HCT116 (cell line): ENCODE data around the gene RHOXF2B. TPM values are rescaled to one million over a fixed set of nuclear protein-coding genes. Genes with fewer than 3 reads are reported as not detected.

ENCODE experiments used
- ATAC-seq: fragments of 200-7000 bp; cut with Tn5 transposase; 2 replicates; pipeline ENCODE4 v1.9.1; 2020; ENCODE audit warnings: mild to moderate bottlenecking, moderate library complexity
- BruUV-seq: library from RNA; stranded (reverse); fragments of 400-500 nt; replicated peaks from 2 replicates; lab custom pipeline; 2021; lab: Mats Ljungman, UMichigan
- CTCF ChIA-PET: fragments of 300-600 bp; sonication (Branson Sonifier 250); formaldehyde crosslinking; loops from one replicate; lab custom pipeline; 2021; ENCODE audit warnings: antibody characterized with exemption; lab: Charles Lee
- POLR2A ChIA-PET: fragments of 300-600, 350-600 bp; sonication (Branson Sonifier 250); formaldehyde crosslinking; loops from one replicate; lab custom pipeline; 2021; ENCODE audit warnings: antibody characterized with exemption; lab: Charles Lee
- RAD21 ChIA-PET, 2 experiments: fragments of 300-600 bp; sonication (Branson Sonifier 250); formaldehyde crosslinking; loops; one replicate each; lab custom pipeline; 2023; ENCODE audit warnings: low total read pairs in 2 of 2; ENCODE audit not compliant: uncharacterized antibody in 2 of 2, unreplicated experiment in 2 of 2, low non-redundant PET in 1 of 2; lab: Charles Lee
- DNase-seq: peaks from one replicate; pipeline ENCODE4 v3.0.0-alpha.2; 2010; ENCODE audit warnings: low read depth, low spot score
- H2AFZ ChIP-seq: fragments of 200-600 bp; shearing (Covaris generic), sonication (generic); 2 replicates; pipeline ENCODE4 v1.6.1; 2017; ENCODE audit warnings: low read depth, mixed run types, mixed read lengths, antibody characterized with exemption, low read length; ENCODE audit not compliant: poor library complexity, severe bottlenecking
- H3K27ac ChIP-seq: 2 replicates; pipeline ENCODE4 v1.5.1; 2012; ENCODE audit warnings: low read depth, low read length
- H3K27me3 ChIP-seq: fragments of 200-600 bp; sonication (generic); 2 replicates; pipeline ENCODE4 v1.6.1; 2016; ENCODE audit warnings: mixed run types, low read length, mixed read lengths; ENCODE audit not compliant: insufficient read depth
- H3K36me3 ChIP-seq, 2 experiments: fragments of 200-500 bp in 1 of 2; fragments of 200-600 bp in 1 of 2; sonication (Bioruptor generic) in 1 of 2; sonication (generic) in 1 of 2; 2 replicates each; pipeline versions ENCODE4 v1.5.1 to v1.6.1; 2014 to 2016; ENCODE audit warnings: low read length in 2 of 2, inconsistent platforms in 1 of 2, mixed read lengths in 1 of 2, mixed run types in 1 of 2; ENCODE audit not compliant: insufficient read depth in 2 of 2, control insufficient read depth in 1 of 2
- H3K4me1 ChIP-seq, 2 experiments: fragments of 200-600 bp in 1 of 2; sonication (generic) in 1 of 2; 2 replicates each; pipeline versions ENCODE4 v1.5.1 to v1.6.1; 2012 to 2017; ENCODE audit warnings: low read length in 2 of 2, inconsistent platforms in 1 of 2, mild to moderate bottlenecking in 1 of 2, mixed read lengths in 1 of 2, mixed run types in 1 of 2, moderate library complexity in 1 of 2; ENCODE audit not compliant: insufficient read depth in 2 of 2, control insufficient read depth in 1 of 2
- H3K4me2 ChIP-seq: fragments of 200-600 bp; sonication (generic); 2 replicates; pipeline ENCODE4 v1.6.1; 2017; ENCODE audit warnings: mixed run types, low read length, mixed read lengths
- H3K4me3 ChIP-seq, 2 experiments: fragments of 200-600 bp in 1 of 2; sonication (generic) in 1 of 2; replicated peaks in 1 of 2; 2 replicates each; pipeline ENCODE4 v1.5.1; 2011 to 2016; ENCODE audit warnings: low read length in 2 of 2, control low read depth in 1 of 2, low read depth in 1 of 2, mild to moderate bottlenecking in 1 of 2, mixed read lengths in 1 of 2, mixed run types in 1 of 2
- H3K79me2 ChIP-seq: fragments of 200-600 bp; sonication (generic); 2 replicates; pipeline ENCODE4 v1.6.1; 2017; ENCODE audit warnings: mild to moderate bottlenecking, mixed run types, low read length, moderate library complexity, mixed read lengths; ENCODE audit not compliant: insufficient read depth
- H3K9ac ChIP-seq: fragments of 200-600 bp; sonication (generic); 2 replicates; pipeline ENCODE4 v1.6.1; 2016; ENCODE audit warnings: low read length, mixed read lengths
- H3K9me2 ChIP-seq: fragments of 200-600 bp; sonication (generic), shearing (Covaris generic); 2 replicates; pipeline ENCODE4 v1.6.1; 2017; ENCODE audit warnings: mixed run types, mild to moderate bottlenecking, moderate library complexity; ENCODE audit not compliant: insufficient read depth
- H3K9me3 ChIP-seq, 2 experiments: fragments of 200-500 bp in 1 of 2; fragments of 200-600 bp in 1 of 2; sonication (Bioruptor generic) in 1 of 2; sonication (generic) in 1 of 2; 2 replicates each; pipeline ENCODE4 v1.6.1; 2014 to 2017; ENCODE audit warnings: low read length in 2 of 2, mixed read lengths in 2 of 2, inconsistent platforms in 1 of 2, low read depth in 1 of 2, mild to moderate bottlenecking in 1 of 2, mixed run types in 1 of 2, moderate library complexity in 1 of 2; ENCODE audit not compliant: control insufficient read depth in 1 of 2, insufficient read depth in 1 of 2
- H4K20me1 ChIP-seq: fragments of 200-600 bp; sonication (generic), shearing (Covaris generic); 2 replicates; pipeline ENCODE4 v1.6.1; 2017; ENCODE audit warnings: mixed run types, mild to moderate bottlenecking, moderate library complexity; ENCODE audit not compliant: insufficient read depth
- CTCF ChIP-seq, 3 experiments: fragments of 200-600 bp in 1 of 3; sonication (generic) in 1 of 3; IDR thresholded peaks in 2 of 3; conservative IDR thresholded peaks in 1 of 3; 2 replicates each; pipeline ENCODE4 v1.5.1; 2012 to 2017; ENCODE audit warnings: low read depth in 2 of 3, low read length in 2 of 3, antibody characterized with exemption in 1 of 3, borderline replicate concordance in 1 of 3, control low read depth in 1 of 3, mild to moderate bottlenecking in 1 of 3, mixed read lengths in 1 of 3, mixed run types in 1 of 3, moderate library complexity in 1 of 3; ENCODE audit not compliant: insufficient read depth in 1 of 3
- ELF1 ChIP-seq: IDR thresholded peaks from 2 replicates; pipeline ENCODE4 v1.6.1; 2012; ENCODE audit warnings: low read depth, borderline replicate concordance
- MAX ChIP-seq: IDR thresholded peaks from 2 replicates; pipeline ENCODE4 v1.6.1; 2012
- RAD21 ChIP-seq: IDR thresholded peaks from 2 replicates; pipeline ENCODE4 v1.6.1; 2012; ENCODE audit warnings: low read depth, mild to moderate bottlenecking
- REST ChIP-seq: IDR thresholded peaks from 2 replicates; pipeline ENCODE4 v1.6.1; 2012; ENCODE audit warnings: low read depth
- SRF ChIP-seq: IDR thresholded peaks from 2 replicates; pipeline ENCODE4 v1.6.1; 2012; ENCODE audit warnings: low read depth
- ZBTB33 ChIP-seq: IDR thresholded peaks from 2 replicates; pipeline ENCODE4 v1.6.1; 2011; ENCODE audit warnings: mild to moderate bottlenecking, low read length, moderate library complexity; ENCODE audit not compliant: insufficient replicate concordance; ENCODE audit errors: extremely low read depth
- ZNF274 ChIP-seq: fragments of 200-500 bp; sonication (Bioruptor generic); IDR thresholded peaks from 2 replicates; pipeline ENCODE4 v1.6.1; 2014; ENCODE audit warnings: mild to moderate bottlenecking, low read depth, low read length, inconsistent platforms
- intact Hi-C: fragments of 100-400 bp; cut with micrococcal nuclease; formaldehyde crosslinking; loops from 2 replicates; pipeline ENCODE4 v1.10.0; 2022
- total RNA-seq: library from RNA; stranded (reverse); gene quantifications from one replicate; pipeline ENCODE4 v1.2.1, GENCODE V29; 2021; ENCODE audit not compliant: unreplicated experiment

RHOXF2B gene
- total RNA-seq, 1 experiment from 2014 or later, result not detected

- ChIA-PET CTCF (no interaction called here), RAD21 (no interaction called here), POLR2A (no interaction called here)
- Histone ChIP-seq H3K27ac (no peak overlapping the region), H3K9me3 (no peaks in the 10 kb centered on the region), H3K79me2 (no peaks in the 10 kb centered on the region), H3K4me3 (no peak overlapping the region), H3K36me3 (no peaks in the 10 kb centered on the region), H3K27me3 (no peaks in the 10 kb centered on the region), H3K9ac (no peak overlapping the region), H3K9me2 (no peaks in the 10 kb centered on the region), H3K4me1 (no peaks in the 10 kb centered on the region), H3K4me2 (no peak overlapping the region), H2AFZ (no peak overlapping the region), H4K20me1 (no peaks in the 10 kb centered on the region)
- DNase-seq (no peak), ATAC-seq (peak; percentile 42; the same call in 1 of the 2 replicates)
- intact Hi-C loops, result no loop called here
- TF ChIP-seq MAX, result no peak
- peak; percentile 22 for TF ChIP-seq RAD21
- TF ChIP-seq CTCF (IDR thresholded peaks at IDR 0.05 in 2 of 3, conservative IDR thresholded peaks at IDR 0.05 in 1 of 3; ENCODE audit: borderline replicate concordance in 1 of 3, insufficient read depth in 1 of 3, low read depth in 2 of 3, low read length in 2 of 3), result peak in 2 of 3 experiments; percentile 18 to 32; a peak in 1 of 6 replicates
- no TSS peak for BruUV-seq
These were observed 48.1 kb downstream of the RHOXF2B start for GRCh38 chrX:120029354-120029753.

GRCh38 chrX:120023259-120023658 lies 54.2 kb downstream of the RHOXF2B start:
- H3K36me3 ChIP-seq, result no peaks in the 10 kb centered on the region
- no peak for DNase-seq
- H4K20me1 ChIP-seq, result no peaks in the 10 kb centered on the region
- ChIA-PET CTCF (no interaction called here), RAD21 (no interaction called here), POLR2A (no interaction called here)
- no peak overlapping the region for H3K4me3 ChIP-seq
- no peaks in the 10 kb centered on the region for H3K79me2 ChIP-seq
- H3K9me2 ChIP-seq, result no peaks in the 10 kb centered on the region
- H2AFZ ChIP-seq, result no peak overlapping the region
- intact Hi-C loops, result no loop called here
- H3K27ac ChIP-seq, result no peak overlapping the region
- no peaks in the 10 kb centered on the region for H3K9me3 ChIP-seq
- no peaks in the 10 kb centered on the region for H3K27me3 ChIP-seq
- H3K9ac ChIP-seq, result no peak overlapping the region
- H3K4me2 ChIP-seq, result no peak overlapping the region
- no TSS peak for BruUV-seq
- H3K4me1 ChIP-seq, result no peaks in the 10 kb centered on the region
- no peak for TF ChIP-seq SRF
- TF ChIP-seq REST, result no peak
- TF ChIP-seq ELF1, result no peak
- no peak for TF ChIP-seq ZNF274
- no peak for TF ChIP-seq ZBTB33
- TF ChIP-seq, all 23 proteins: peak for 0
- ATAC-seq, result no peak
